Measurements from ENCODE around the gene KIF19. TPM values are rescaled to one million over a fixed set of nuclear protein-coding genes. Genes with fewer than 3 reads are reported as not detected.
A peak's percentile ranks its signal among the peaks of the same experiment; 100 is the strongest.

The KIF19 gene
- total RNA-seq, 1 experiment from 2014 or later: 0.15 TPM

- Histone ChIP-seq H3K27me3 (ENCODE audit: insufficient read depth, low read length) (no peaks in the 10 kb centered on the region), H3K4me2 (ENCODE audit: low read length) (peak overlapping the region; percentile 21; the same call in 1 of the 2 replicates), H3K36me3 (ENCODE audit: control insufficient read depth in 1 of 2, insufficient read depth in 2 of 2, low read length in 2 of 2) (no peaks in the 10 kb centered on the region), H3K4me3 (replicated peaks in 1 of 2; ENCODE audit: low read depth in 1 of 2, low read length in 2 of 2) (no peak overlapping the region), H3K79me2 (ENCODE audit: insufficient read depth, low read length) (no peaks in the 10 kb centered on the region), H3K27ac (ENCODE audit: low read depth, low read length) (no peak overlapping the region), H4K20me1 (ENCODE audit: insufficient read depth) (no peaks in the 10 kb centered on the region), H3K4me1 (ENCODE audit: control insufficient read depth in 1 of 2, insufficient read depth in 2 of 2, low read length in 2 of 2) (peaks cover 2 to 13% of the 10 kb centered on the region in 2 experiments; a peak in 2 of 4 replicates), H2AFZ (ENCODE audit: low read depth, low read length, poor library complexity, severe bottlenecking) (peak overlapping the region; percentile 68), H3K9me2 (ENCODE audit: insufficient read depth) (no peaks in the 10 kb centered on the region), H3K9ac (ENCODE audit: low read length) (no peak overlapping the region), H3K9me3 (ENCODE audit: control insufficient read depth in 1 of 2, insufficient read depth in 1 of 2, low read depth in 1 of 2, low read length in 2 of 2) (no peaks in the 10 kb centered on the region)
- BruUV-seq (replicated peaks): no TSS peak
- CTCF ChIA-PET: interaction anchor here (0.6 to 4.8 kb wide), 54 partner anchors 9 to 505 kb away, joined by 3 to 91 read pairs (median 5); partner anchors contain the start of gene CD300LB
- intact Hi-C loops (cut with micrococcal nuclease): loop anchor here (1.0 to 2.0 kb wide), 5 partner anchors 89 to 234 kb away; no protein-coding TSS in a partner anchor
- ATAC-seq (peak; percentile 95), DNase-seq (ENCODE audit: low read depth, low spot score) (peak; percentile 67)
- RAD21 ChIA-PET (ENCODE audit: low non-redundant PET in 1 of 2, low total read pairs in 2 of 2, uncharacterized antibody in 2 of 2, unreplicated experiment in 2 of 2): interaction anchor here (0.6 to 2.1 kb wide), 13 partner anchors 11 to 368 kb away, joined by 3 to 13 read pairs (median 4); partner anchors contain the start of gene RAB37 (in 1 of the 2)
- POLR2A ChIA-PET: interaction anchor here (0.7 to 2.1 kb wide), 5 partner anchors 11 to 164 kb away, joined by 3 to 7 read pairs (median 5); no protein-coding TSS in a partner anchor
- TF ChIP-seq CTCF (IDR thresholded peaks at IDR 0.05 in 2 of 3, conservative IDR thresholded peaks at IDR 0.05 in 1 of 3; ENCODE audit: borderline replicate concordance in 1 of 3, insufficient read depth in 1 of 3, low read depth in 2 of 3, low read length in 2 of 3): peak; percentile 96 to 100 (median 99)
- TF ChIP-seq ATF3 (IDR thresholded peaks at IDR 0.05): no peak
- no peak for TF ChIP-seq EZH2 (IDR thresholded peaks at IDR 0.05)
- no peak for TF ChIP-seq ZBTB33 (IDR thresholded peaks at IDR 0.05; ENCODE audit: extremely low read depth, insufficient replicate concordance, low read length)
- peak; percentile 94 for TF ChIP-seq RAD21 (IDR thresholded peaks at IDR 0.05; ENCODE audit: low read depth)
- no peak for TF ChIP-seq ELF1 (IDR thresholded peaks at IDR 0.05; ENCODE audit: borderline replicate concordance, low read depth)
- TF ChIP-seq SRF (IDR thresholded peaks at IDR 0.05; ENCODE audit: low read depth): no peak
- TF ChIP-seq JUND (IDR thresholded peaks at IDR 0.05): no peak
- no peak for TF ChIP-seq REST (IDR thresholded peaks at IDR 0.05; ENCODE audit: low read depth)
Measured at GRCh38 chr17:74368341-74369081, 42.5 kb downstream of the KIF19 start.
